Gastroesophageal sphincter (tissue), 4 donors: Measurements from ENCODE around the gene SBNO1. TPM values are rescaled to one million over a fixed set of nuclear protein-coding genes. Genes with fewer than 3 reads are reported as not detected.

Source experiments
- ATAC-seq: fragments of 150-250 bp; one replicate; pipeline ENCODE4 v1.9.1; 2016; ENCODE audit warnings: mild to moderate bottlenecking, moderate library complexity
- H3K27ac ChIP-seq, 4 donors: fragments of 200-600 bp; sonication (generic) in 3 of 4; 1 replicate in 3 of 4; 2 replicates in 1 of 4; pipeline ENCODE4 v1.5.1; 2016 to 2019
- H3K27me3 ChIP-seq: fragments of 200-600 bp; sonication (generic); one replicate; pipeline ENCODE4 v1.5.1; 2019
- H3K36me3 ChIP-seq, 2 donors: fragments of 200-600 bp; sonication (generic); one replicate each; pipeline ENCODE4 v1.5.1; 2019; ENCODE audit warnings: control low read depth in 1 of 2
- H3K4me1 ChIP-seq, 3 donors: fragments of 200-600 bp; sonication (generic); 1 replicate in 2 of 3; 2 replicates in 1 of 3; pipeline ENCODE4 v1.5.1; 2016 to 2019; ENCODE audit warnings: control low read depth in 2 of 3
- H3K4me3 ChIP-seq, 2 donors: fragments of 200-600 bp; sonication (generic); one replicate each; pipeline ENCODE4 v1.5.1; 2019; ENCODE audit warnings: mild to moderate bottlenecking in 1 of 2, moderate library complexity in 1 of 2
- H3K9me3 ChIP-seq, 3 donors: fragments of 200-600 bp; sonication (generic); one replicate each; pipeline ENCODE4 v1.5.1; 2017 to 2019; ENCODE audit warnings: control low read depth in 2 of 3
- EP300 ChIP-seq: sonication (generic); formaldehyde crosslinking; IDR thresholded peaks from one replicate; pipeline ENCODE4 v1.6.1; 2017; ENCODE audit warnings: antibody characterized with exemption, mild to moderate bottlenecking
- POLR2A ChIP-seq, 2 donors: fragments of 450-650 bp; IDR thresholded peaks; one replicate each; pipeline ENCODE4 v1.6.1; 2017; ENCODE audit warnings: antibody characterized with exemption in 2 of 2, mild to moderate bottlenecking in 2 of 2, moderate library complexity in 1 of 2
- POLR2AphosphoS5 ChIP-seq: sonication (generic); formaldehyde crosslinking; IDR thresholded peaks from one replicate; pipeline ENCODE4 v1.6.1; 2017; ENCODE audit warnings: antibody characterized with exemption
- WGBS, 2 donors: methylation state at CpG; one replicate each; pipeline ENCODE4 v1.1.5; 2018; ENCODE audit warnings: low coverage in 1 of 2; 5-methylcytosine and 5-hydroxymethylcytosine counted together
- total RNA-seq, 4 donors: library from RNA; depleted of rRNA; stranded (reverse); fragments of >200 nt; gene quantifications; one replicate each; pipeline ENCODE4 v1.1.0, GENCODE V29; 2016
- TF ChIP-seq, protein P1 (sequence below), 4 experiments: fragments of 200-600 bp in 2 of 4; fragments of 450-650 bp in 2 of 4; sonication (generic) in 1 of 4; IDR thresholded peaks; one replicate each; pipeline ENCODE4 v1.5.1; 2017 to 2019; ENCODE audit warnings: antibody characterized with exemption in 4 of 4, mild to moderate bottlenecking in 2 of 4, moderate library complexity in 2 of 4

The SBNO1 gene
- total RNA-seq, 4 donors from 2014 or later, result 25.3 to 35.7 (median 33.2) TPM

GRCh38 chr12:123269395-123269892 is 95.2 kb downstream of the SBNO1 start:
- Histone ChIP-seq H3K9me3 (no peaks in the 10 kb centered on the region), H3K36me3 (peaks cover 0 to 28% of the 10 kb centered on the region in 2 donors), H3K27me3 (no peaks in the 10 kb centered on the region), H3K4me3 (peak overlapping the region; percentile 57 to 80), H3K4me1 (peaks cover 0 to 42% (median 27%) of the 10 kb centered on the region in 3 donors), H3K27ac (peak overlapping the region; percentile 51 to 98 (median 82))
- WGBS, 2 donors, result no CpG with 5 or more reads among the region's 32 CpGs
- ATAC-seq, result peak; percentile 37
- TF ChIP-seq POLR2A (IDR thresholded peaks at IDR 0.05) (no peak), EP300 (no peak)
- TF ChIP-seq, protein P1, sequence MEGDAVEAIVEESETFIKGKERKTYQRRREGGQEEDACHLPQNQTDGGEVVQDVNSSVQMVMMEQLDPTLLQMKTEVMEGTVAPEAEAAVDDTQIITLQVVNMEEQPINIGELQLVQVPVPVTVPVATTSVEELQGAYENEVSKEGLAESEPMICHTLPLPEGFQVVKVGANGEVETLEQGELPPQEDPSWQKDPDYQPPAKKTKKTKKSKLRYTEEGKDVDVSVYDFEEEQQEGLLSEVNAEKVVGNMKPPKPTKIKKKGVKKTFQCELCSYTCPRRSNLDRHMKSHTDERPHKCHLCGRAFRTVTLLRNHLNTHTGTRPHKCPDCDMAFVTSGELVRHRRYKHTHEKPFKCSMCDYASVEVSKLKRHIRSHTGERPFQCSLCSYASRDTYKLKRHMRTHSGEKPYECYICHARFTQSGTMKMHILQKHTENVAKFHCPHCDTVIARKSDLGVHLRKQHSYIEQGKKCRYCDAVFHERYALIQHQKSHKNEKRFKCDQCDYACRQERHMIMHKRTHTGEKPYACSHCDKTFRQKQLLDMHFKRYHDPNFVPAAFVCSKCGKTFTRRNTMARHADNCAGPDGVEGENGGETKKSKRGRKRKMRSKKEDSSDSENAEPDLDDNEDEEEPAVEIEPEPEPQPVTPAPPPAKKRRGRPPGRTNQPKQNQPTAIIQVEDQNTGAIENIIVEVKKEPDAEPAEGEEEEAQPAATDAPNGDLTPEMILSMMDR (IDR thresholded peaks at IDR 0.05), result peak in 1 of 4 experiments; percentile 23

GRCh38 chr12:123268850-123269249 is 95.8 kb downstream of the SBNO1 start:
- no peak for ATAC-seq
- 60 to 61% methylated on average over 7 to 8 of the region's 13 CpGs for WGBS, 2 donors
- H3K4me3 ChIP-seq, result peak overlapping the region in 1 of 2 donors; percentile 80

GRCh38 chr12:123267991-123268843 is 96.4 kb downstream of the SBNO1 start:
- Histone ChIP-seq H3K4me3 (peak overlapping the region in 1 of 2 donors; percentile 19), H3K36me3 (peaks cover 0 to 40% of the 10 kb centered on the region in 2 donors), H3K27ac (peak overlapping the region in 3 of 4 donors; percentile 81 to 98 (median 84)), H3K9me3 (no peaks in the 10 kb centered on the region), H3K4me1 (peaks cover 0 to 42% (median 27%) of the 10 kb centered on the region in 3 donors), H3K27me3 (no peaks in the 10 kb centered on the region)
- no CpG with 5 or more reads among the region's 36 CpGs for WGBS, 2 donors
- TF ChIP-seq, protein P1 (IDR thresholded peaks at IDR 0.05), result no peak
- TF ChIP-seq EP300 (no peak), POLR2A (IDR thresholded peaks at IDR 0.05) (no peak), POLR2AphosphoS5 (no peak)
- ATAC-seq, result no peak

More at GRCh38 chr12:123268850-123269249, 95.8 kb downstream of the SBNO1 start:
- Histone ChIP-seq H3K9me3 (no peaks in the 10 kb centered on the region), H3K36me3 (peaks cover 0 to 34% of the 10 kb centered on the region in 2 donors), H3K4me1 (peaks cover 0 to 42% (median 27%) of the 10 kb centered on the region in 3 donors), H3K27me3 (no peaks in the 10 kb centered on the region), H3K27ac (peak overlapping the region in 3 of 4 donors; percentile 81 to 98 (median 84))
- TF ChIP-seq EP300, result no peak
- TF ChIP-seq, protein P1 (IDR thresholded peaks at IDR 0.05), result no peak
- no peak for TF ChIP-seq POLR2AphosphoS5
- no peak for TF ChIP-seq POLR2A (IDR thresholded peaks at IDR 0.05)

GRCh38 chr12:123267335-123267920 is 97.2 kb downstream of the SBNO1 start:
- 100% methylated on average over 2 of the region's 7 CpGs; no CpG with 5 or more reads in 1 of the 2 donors for WGBS, 2 donors
- Histone ChIP-seq H3K27ac (peak overlapping the region in 3 of 4 donors; percentile 81 to 98 (median 84)), H3K27me3 (no peaks in the 10 kb centered on the region), H3K9me3 (no peaks in the 10 kb centered on the region), H3K4me1 (peaks cover 0 to 37% (median 27%) of the 10 kb centered on the region in 3 donors), H3K4me3 (no peak overlapping the region), H3K36me3 (peaks cover 0 to 48% of the 10 kb centered on the region in 2 donors)
- no peak for TF ChIP-seq POLR2A (IDR thresholded peaks at IDR 0.05)
- TF ChIP-seq, protein P1 (IDR thresholded peaks at IDR 0.05), result no peak
- TF ChIP-seq POLR2AphosphoS5, result no peak
- TF ChIP-seq EP300, result no peak
- no peak for ATAC-seq
